ENCODE results near the gene APBA2.

The APBA2 gene

DNA sequence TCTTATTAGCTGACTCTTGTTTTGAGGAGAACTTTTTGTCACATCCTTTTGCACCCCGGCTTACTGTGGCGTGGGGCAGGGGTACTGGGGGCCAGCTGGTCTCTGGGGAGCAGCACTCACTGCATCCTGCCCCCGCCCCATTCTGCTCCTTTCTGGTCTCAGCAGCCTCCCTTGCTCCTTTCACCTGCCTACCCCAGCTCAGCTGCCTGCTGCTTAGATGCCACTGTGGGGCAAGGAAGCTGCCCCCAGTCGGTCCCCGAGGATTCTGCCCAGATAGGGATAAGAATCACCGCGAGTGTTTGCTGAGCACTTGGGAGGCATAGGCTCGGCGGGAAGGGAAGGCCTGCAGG, 32.0 kb downstream of the APBA2 start:
- DNase-seq (ENCODE audit: low read depth) = no peak
- in situ Hi-C loops (cut with HindIII; ENCODE audit: low sequenced_read_pairs) = no loop called here
- H3K4me3 ChIP-seq (ENCODE audit: low read depth, low read length) = no peak overlapping the region
- TF ChIP-seq CTCF (IDR thresholded peaks at IDR 0.05; ENCODE audit: low read depth, low read length, missing control alignments) = no peak

- DNase-seq (ENCODE audit: low read depth) = no peak
- H3K4me3 ChIP-seq (ENCODE audit: low read depth, low read length) = no peak overlapping the region
- TF ChIP-seq CTCF (IDR thresholded peaks at IDR 0.05; ENCODE audit: low read depth, low read length, missing control alignments) = no peak
- in situ Hi-C loops (cut with HindIII; ENCODE audit: low sequenced_read_pairs) = no loop called here
Measured at GRCh38 chr15:28918141-28918983, 32.6 kb downstream of the APBA2 start.

GRCh38 chr15:28919201-28919635, 33.4 kb downstream of the APBA2 start:
- TF ChIP-seq CTCF (IDR thresholded peaks at IDR 0.05; ENCODE audit: low read depth, low read length, missing control alignments) = no peak
- in situ Hi-C loops (cut with HindIII; ENCODE audit: low sequenced_read_pairs) = no loop called here
- no peak for DNase-seq (ENCODE audit: low read depth)
- no peak overlapping the region for H3K4me3 ChIP-seq (ENCODE audit: low read depth, low read length)

DNA sequence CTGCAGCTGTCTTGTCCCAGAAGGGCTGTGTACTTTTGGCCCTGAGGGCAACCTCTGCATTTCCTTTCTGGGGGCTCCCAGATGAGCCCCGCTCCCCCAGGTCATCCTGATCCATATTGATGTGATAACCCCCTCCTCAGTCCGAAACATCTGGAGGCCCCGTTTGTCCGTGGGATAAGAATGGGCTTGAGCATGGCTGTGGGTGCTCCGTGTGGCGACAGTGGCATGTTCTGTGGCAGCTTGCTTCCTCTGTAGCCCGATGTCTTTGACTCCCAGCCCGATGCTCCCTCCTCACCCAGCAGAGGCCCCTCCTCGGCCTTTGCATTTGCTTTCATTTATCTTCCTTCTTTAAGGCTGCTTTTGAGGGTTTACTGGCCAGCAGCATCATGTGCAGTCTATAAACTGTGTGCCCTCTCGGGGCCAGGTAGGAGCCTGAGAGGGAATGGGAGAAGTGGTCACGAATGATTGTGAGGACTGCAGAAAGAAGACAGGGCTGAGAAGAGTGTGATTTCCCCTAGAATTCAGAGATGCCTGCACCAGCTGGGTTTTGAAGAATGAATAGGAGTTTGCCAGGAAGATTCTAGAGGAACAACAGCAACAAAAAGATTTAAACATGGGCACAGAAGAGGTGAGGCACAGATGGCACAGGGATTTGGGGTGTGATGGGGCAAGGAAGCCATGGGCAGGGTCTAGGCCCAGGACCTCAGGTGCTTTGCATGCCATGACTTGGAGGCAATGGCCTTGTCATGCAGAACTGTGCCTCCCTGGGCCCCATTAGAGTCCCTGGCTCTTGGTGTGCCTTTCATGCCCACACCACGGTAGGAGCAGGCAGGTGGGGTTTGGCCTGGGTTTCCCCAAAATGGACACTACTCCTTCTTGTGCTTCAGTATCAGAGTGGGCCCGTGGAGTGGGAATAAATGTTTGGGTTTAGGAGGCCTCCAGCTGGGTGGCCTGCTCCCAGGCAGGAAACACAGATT, 34.2 kb downstream of the APBA2 start:
- in situ Hi-C loops (cut with HindIII; ENCODE audit: low sequenced_read_pairs) = no loop called here
- DNase-seq (ENCODE audit: low read depth) = no peak
- no peak for TF ChIP-seq CTCF (IDR thresholded peaks at IDR 0.05; ENCODE audit: low read depth, low read length, missing control alignments)
- no peak overlapping the region for H3K4me3 ChIP-seq (ENCODE audit: low read depth, low read length)

GRCh38 chr15:28920781-28921331, 35.1 kb downstream of the APBA2 start:
- no peak for TF ChIP-seq CTCF (IDR thresholded peaks at IDR 0.05; ENCODE audit: low read depth, low read length, missing control alignments)
- no peak overlapping the region for H3K4me3 ChIP-seq (ENCODE audit: low read depth, low read length)
- no peak for DNase-seq (ENCODE audit: low read depth)
- in situ Hi-C loops (cut with HindIII; ENCODE audit: low sequenced_read_pairs) = no loop called here

GRCh38 chr15:28921336-28921735, 35.6 kb downstream of the APBA2 start:
- no peak for DNase-seq (ENCODE audit: low read depth)
- no peak for TF ChIP-seq CTCF (IDR thresholded peaks at IDR 0.05; ENCODE audit: low read depth, low read length, missing control alignments)
- in situ Hi-C loops (cut with HindIII; ENCODE audit: low sequenced_read_pairs) = no loop called here
- H3K4me3 ChIP-seq (ENCODE audit: low read depth, low read length) = no peak overlapping the region
